GM21717 (cell line): ENCODE results near the gene COG6.

ENCODE experiments used
- ATAC-seq: cut with Tn5 transposase; IDR thresholded peaks from one replicate; pipeline ENCODE4 v1.9.1; 2021; ENCODE audit warnings: mild to moderate bottlenecking, moderate library complexity; ENCODE audit not compliant: unreplicated experiment

Gene COG6

GRCh38 chr13:39655569-39656324 is at the start of gene COG6:
TSS of gene COG6 (plus strand) at chr13:39655662. CDS start at chr13:39655727, 65 bp downstream.
- peak; percentile 93 for ATAC-seq

- ATAC-seq, result no peak
These were observed 49.7 kb upstream of the COG6 start for GRCh38 chr13:39605677-39606320.

- ATAC-seq, result no peak
These were observed 47.6 kb upstream of the COG6 start for GRCh38 chr13:39607876-39608275.

GRCh38 chr13:39612023-39612637 is 43.3 kb upstream of the COG6 start:
- ATAC-seq, result no peak

- peak; percentile 63 for ATAC-seq
These were observed 39.3 kb upstream of the COG6 start for GRCh38 chr13:39616087-39616694.

GRCh38 chr13:39618561-39618960 is 36.9 kb upstream of the COG6 start:
- no peak for ATAC-seq

- no peak for ATAC-seq
These were observed 32.0 kb upstream of the COG6 start for GRCh38 chr13:39623466-39623865.

GRCh38 chr13:39631307-39631706 is 24.2 kb upstream of the COG6 start:
- no peak for ATAC-seq

- no peak for ATAC-seq
These were observed 22.5 kb upstream of the COG6 start for GRCh38 chr13:39632994-39633393.

GRCh38 chr13:39635564-39635963 is 19.9 kb upstream of the COG6 start:
- ATAC-seq, result no peak

- ATAC-seq, result no peak
These were observed 17.6 kb upstream of the COG6 start for GRCh38 chr13:39637890-39638289.

GRCh38 chr13:39641645-39642044 is 13.8 kb upstream of the COG6 start:
- ATAC-seq, result no peak

- no peak for ATAC-seq
These were observed 9.3 kb upstream of the COG6 start for GRCh38 chr13:39646122-39646521.

- ATAC-seq, result no peak
These were observed 357 bp upstream of the COG6 start for GRCh38 chr13:39655041-39655568.

GRCh38 chr13:39656325-39656677 is 839 bp downstream of the COG6 start:
- peak; percentile 12 for ATAC-seq

- no peak for ATAC-seq
These were observed 8.0 kb downstream of the COG6 start for GRCh38 chr13:39663508-39663907.

GRCh38 chr13:39663958-39664357 is 8.5 kb downstream of the COG6 start:
- ATAC-seq, result no peak

GRCh38 chr13:39665763-39666162 is 10.3 kb downstream of the COG6 start:
- ATAC-seq, result no peak

GRCh38 chr13:39670445-39670844 is 15.0 kb downstream of the COG6 start:
- no peak for ATAC-seq

GRCh38 chr13:39672378-39673132 is 17.1 kb downstream of the COG6 start:
- ATAC-seq, result no peak

- ATAC-seq, result no peak
These were observed 20.4 kb downstream of the COG6 start for GRCh38 chr13:39675904-39676303.
